CD4-positive, alpha-beta T cell treated with Interleukin-1 beta for 1 hour (primary cell): ENCODE results near the gene SMU1.
A peak's percentile ranks its signal among the peaks of the same experiment; 100 is the strongest.
"Not testable (repeated sequence)": the region's sequence is repeated elsewhere in the genome, so short reads cannot be mapped to it uniquely, and the experiment has no call there.

Experiments
- DNase-seq, 2 donors: peaks; one replicate each; pipeline ENCODE4 v3.0.0-alpha.2; 2020 to 2022

The SMU1 gene

DNA sequence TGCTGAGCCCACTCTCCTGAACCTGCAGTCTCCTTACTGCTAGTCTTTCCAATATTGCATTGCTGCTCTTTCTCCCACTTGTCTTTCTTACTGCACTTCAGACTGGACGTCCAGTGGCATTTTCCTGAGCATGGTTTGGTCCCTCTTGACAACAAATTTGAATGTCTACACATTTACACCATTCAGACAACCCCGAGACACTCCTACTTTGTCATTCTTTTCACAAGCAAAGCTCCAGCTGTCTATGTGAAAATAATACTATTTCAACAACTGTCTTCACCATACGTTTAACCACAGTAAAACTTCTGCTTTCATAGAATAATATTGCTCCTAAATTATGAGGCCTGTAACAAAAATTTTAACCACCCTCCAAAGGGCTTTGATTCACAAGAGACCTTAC lies 64.6 kb downstream of the SMU1 start:
- DNase-seq, result no peak

DNA sequence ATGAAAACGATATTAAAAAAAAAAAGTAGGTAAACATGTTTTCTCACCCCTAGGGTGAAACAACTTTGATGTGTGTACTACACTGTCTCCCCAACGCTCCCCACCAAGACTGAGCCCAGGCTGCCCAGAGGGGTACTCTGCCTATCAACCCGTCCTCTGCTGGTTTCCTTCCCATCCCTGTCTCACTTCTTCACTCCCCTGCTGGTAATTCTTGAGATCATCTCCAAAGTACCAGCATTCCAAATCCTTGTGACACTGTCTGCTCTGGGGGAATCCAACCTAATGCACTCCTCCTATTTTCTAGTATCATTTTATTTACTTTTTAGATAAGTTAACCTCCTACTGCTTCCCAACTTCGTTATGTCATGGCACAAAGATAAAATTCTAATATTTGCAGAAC lies 68.7 kb downstream of the SMU1 start:
- no peak for DNase-seq

DNA sequence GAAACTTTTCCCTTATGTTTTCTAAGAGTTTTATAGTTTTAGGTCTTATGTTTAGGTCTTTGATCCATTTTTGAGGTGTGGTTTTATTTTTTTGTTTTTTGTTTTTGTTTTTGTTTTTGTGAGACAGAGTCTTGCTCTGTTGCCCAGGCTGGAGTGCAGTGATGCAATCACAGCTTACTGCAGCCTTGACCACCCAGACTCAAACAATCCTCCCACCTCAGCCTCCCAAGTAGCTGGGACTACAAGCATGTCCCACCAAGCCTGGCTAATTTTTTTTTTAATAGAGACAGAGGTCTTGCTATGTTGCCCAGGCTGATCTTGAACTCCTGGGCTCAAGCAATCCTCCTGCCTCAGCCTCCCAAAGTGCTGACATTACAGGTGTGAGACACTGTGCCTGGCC lies 71.1 kb downstream of the SMU1 start:
- DNase-seq, result not testable (repeated sequence)

DNA sequence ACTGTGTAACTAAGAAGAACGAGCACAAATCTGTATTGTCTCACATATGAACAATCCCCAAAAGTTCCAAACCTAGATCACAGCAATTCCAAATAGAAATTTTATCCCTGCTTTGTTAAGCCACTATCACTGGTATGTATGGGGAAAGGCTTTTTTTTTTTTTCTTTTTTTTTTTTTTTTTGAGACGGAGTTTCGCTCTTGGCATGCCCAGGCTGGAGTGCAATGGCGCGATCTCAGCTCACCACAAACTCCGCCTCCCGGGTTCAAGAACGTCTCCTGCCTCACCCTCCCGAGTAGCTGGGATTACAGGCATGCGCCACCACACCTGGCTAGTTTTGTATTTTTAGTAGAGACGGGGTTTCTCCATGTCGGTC lies 75.8 kb downstream of the SMU1 start:
- DNase-seq, result peak; percentile 23 to 44

DNA sequence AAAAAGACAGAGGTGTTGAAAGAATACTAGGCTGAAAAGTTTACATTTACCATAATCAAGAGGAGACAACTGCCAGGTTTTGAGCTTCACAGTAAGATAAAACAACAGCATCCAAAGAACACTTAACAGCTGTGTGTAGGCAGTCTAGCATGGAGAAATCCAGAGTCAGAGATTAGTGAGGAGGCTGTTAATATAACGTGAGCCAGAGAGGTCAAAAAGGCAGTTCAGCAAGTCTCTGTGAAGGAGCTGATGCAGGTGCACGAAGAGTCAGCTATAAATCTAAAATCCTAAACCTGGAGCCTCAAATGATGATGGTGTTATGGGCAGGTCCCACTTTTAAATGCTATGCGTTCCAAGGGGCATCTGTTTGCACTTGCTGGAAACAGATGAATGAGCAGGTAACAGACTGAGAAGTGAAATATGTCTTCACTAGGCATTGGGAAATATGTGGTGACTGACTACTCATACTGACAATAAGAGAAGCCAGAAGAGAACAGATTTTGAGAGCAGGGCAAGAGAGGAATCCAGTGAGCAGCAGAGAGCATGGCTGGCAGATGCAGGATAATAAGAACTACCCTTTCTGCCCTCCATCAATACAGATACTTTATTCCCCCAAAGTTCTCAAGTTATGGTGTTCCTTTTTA lies 83.8 kb downstream of the SMU1 start:
- no peak for DNase-seq

DNA sequence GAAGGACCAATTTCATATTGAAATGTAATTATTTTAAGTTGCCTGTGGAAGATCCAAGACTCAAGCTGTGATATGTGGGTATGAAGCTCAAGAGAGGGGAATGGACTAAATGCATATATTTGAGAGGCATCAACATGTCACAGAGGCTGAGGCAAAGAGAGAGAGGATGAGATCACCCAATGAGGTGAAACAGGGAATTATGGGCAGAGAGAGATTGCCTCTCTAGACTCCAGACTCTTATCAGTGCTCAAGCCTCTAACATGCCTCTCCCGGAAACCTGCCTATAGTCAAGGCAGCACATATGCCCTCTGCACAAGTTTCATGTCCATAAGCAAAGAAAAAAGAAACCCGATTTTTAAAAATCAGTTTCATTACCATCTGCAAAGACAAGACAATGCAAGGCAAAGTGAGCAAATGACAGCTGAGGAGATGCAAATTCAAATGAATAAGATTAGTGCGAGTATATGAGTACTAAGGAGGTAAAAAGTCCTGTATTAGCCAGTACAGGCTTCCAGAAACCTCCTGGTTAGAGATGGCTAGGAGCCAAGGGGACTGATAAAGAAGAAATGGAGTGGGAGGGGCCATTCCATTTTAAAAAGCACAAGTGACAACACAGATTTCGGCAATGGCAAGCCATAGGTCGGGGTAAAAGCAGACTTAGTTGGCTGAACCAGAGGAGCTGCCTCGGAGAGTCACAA lies 84.4 kb downstream of the SMU1 start:
- no peak for DNase-seq
